Stimulated activated CD4-positive, alpha-beta T cell treated with anti-CD3 and anti-CD28 coated beads, Interleukin-12 subunit alpha, Interleukin-12 subunit beta, amount 100 ng/mL, for 24 hours (primary cell): ENCODE measurements around the gene ZDHHC12.
A peak's percentile ranks its signal among the peaks of the same experiment; 100 is the strongest.
"Not testable (repeated sequence)": the region's sequence is repeated elsewhere in the genome, so short reads cannot be mapped to it uniquely, and the experiment has no call there.

Experiments
- DNase-seq, 2 experiments: peaks; one replicate each; pipeline ENCODE4 v3.0.0-alpha.2; 2020; ENCODE audit warnings: low read depth in 2 of 2

The ZDHHC12 gene

GRCh38 chr9:128707446-128707845 lies 16.5 kb downstream of the ZDHHC12 start:
- no peak for DNase-seq

GRCh38 chr9:128706671-128707381 lies 17.1 kb downstream of the ZDHHC12 start:
- DNase-seq: no peak

GRCh38 chr9:128706045-128706444 lies 17.9 kb downstream of the ZDHHC12 start:
- no peak for DNase-seq

GRCh38 chr9:128705051-128705965 lies 18.6 kb downstream of the ZDHHC12 start:
- DNase-seq: no peak

GRCh38 chr9:128704356-128704670 lies 19.6 kb downstream of the ZDHHC12 start:
- DNase-seq: no peak

- no peak for DNase-seq
Observed at GRCh38 chr9:128703616-128704355, 20.1 kb downstream of the ZDHHC12 start.

GRCh38 chr9:128702949-128703615 lies 20.8 kb downstream of the ZDHHC12 start:
- no peak for DNase-seq

- peak; percentile 71 to 91 for DNase-seq
Observed at GRCh38 chr9:128702445-128702948, 21.4 kb downstream of the ZDHHC12 start, which contains the start of gene PKN3. Gene PKN3, plus strand, starts transcription at chr9:128702503. Its CDS starts 413 bp downstream, at chr9:128702916.

- DNase-seq: no peak
Observed at GRCh38 chr9:128701227-128701854, 22.6 kb downstream of the ZDHHC12 start.

GRCh38 chr9:128699096-128699795 lies 24.7 kb downstream of the ZDHHC12 start:
- not testable (repeated sequence) for DNase-seq

GRCh38 chr9:128696923-128697707 lies 26.8 kb downstream of the ZDHHC12 start:
- DNase-seq: no peak

- no peak for DNase-seq
Observed at GRCh38 chr9:128694344-128694743, 29.6 kb downstream of the ZDHHC12 start.

- DNase-seq: not testable (repeated sequence)
Observed at GRCh38 chr9:128693738-128694137, 30.2 kb downstream of the ZDHHC12 start.

GRCh38 chr9:128690684-128691034 lies 33.3 kb downstream of the ZDHHC12 start:
- DNase-seq: no peak

GRCh38 chr9:128689820-128690683 lies 33.9 kb downstream of the ZDHHC12 start:
- DNase-seq: no peak

GRCh38 chr9:128689293-128689774 lies 34.6 kb downstream of the ZDHHC12 start:
- peak in 1 of 2 experiments; percentile 29 for DNase-seq

- DNase-seq: peak; percentile 83 to 92
Observed at GRCh38 chr9:128688501-128689292, 35.2 kb downstream of the ZDHHC12 start, which contains the start of gene SET. Gene SET, plus strand, starts transcription at chr9:128689222. Its CDS starts 361 bp downstream, at chr9:128689583.
